Activated T-cell treated with anti-CD3 and anti-CD28 coated beads for 1 hour (primary cell): Measurements from ENCODE around the gene CACNA2D3.

Experiments used
- DNase-seq: peaks from one replicate; pipeline ENCODE4 v3.0.0-alpha.2; 2020; ENCODE audit warnings: low read depth

CACNA2D3 gene

DNA sequence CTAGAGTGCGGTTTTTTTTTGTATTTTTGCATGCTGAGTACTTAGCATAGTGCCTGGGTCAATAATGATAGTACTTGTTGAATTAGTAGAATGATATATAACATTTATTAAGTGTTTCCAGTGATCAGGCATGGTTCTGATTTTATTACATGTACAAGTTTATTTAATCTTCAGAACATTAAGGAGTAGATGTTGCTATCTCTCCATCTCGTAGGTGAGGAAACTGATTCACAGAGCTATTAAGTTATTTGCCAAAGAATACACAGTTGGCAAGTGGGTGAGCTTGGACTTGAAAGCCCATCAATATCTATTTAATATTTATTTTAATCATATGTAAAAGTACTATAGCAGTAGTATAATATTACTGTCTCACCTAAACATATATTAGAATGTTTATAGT is 219.5 kb downstream of the CACNA2D3 start:
- DNase-seq: no peak

DNA sequence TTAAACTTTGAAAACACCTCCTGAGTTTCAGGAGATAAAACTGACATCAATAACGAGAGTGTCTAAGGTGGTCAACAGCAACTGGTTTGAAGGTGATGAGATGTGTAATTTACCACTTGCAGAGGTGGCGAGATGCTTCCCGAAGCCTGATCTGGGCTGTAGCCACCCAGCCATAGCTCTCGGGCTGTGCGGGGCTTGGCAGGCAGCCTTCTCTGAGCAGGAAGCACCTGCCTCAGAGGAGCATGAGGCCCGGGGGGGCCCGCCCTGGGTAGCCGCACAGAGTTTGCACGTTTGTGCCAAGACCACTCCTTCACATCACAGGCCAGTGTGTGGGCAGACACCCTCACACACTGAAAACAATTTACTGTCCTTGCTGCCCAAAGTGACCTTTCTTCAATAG is 220.3 kb downstream of the CACNA2D3 start:
- no peak for DNase-seq

GRCh38 chr3:54343495-54343894 is 221.1 kb downstream of the CACNA2D3 start:
- DNase-seq: no peak

DNA sequence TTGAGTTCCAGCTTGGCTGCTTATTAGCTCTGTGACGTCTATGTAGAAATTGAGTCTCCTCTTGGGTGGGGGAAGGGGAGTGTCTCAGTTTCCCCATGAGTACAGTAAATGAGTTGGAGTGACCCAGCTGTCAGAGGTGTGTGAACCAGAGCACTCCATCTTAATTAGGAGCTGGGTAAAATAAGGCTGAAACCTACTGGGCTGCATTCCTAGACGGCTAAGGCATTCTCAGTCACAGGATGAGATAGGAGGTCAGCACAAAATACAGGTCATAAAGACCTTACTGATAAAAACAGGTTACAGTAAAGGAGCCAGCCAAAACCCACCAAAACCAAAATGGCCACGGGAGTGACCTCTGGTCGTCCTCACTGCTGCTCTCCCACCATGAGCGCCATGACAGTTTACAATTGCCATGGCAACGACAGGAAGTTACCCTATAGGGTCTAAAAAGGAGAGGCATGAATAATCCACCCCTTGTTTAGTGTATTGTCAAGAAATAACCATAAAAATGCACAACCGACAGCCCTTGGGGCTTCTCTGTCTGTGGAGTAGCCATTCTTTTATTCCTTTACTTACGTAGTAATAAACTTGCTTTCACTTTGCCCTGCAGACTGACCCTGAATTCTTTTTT is 222.4 kb downstream of the CACNA2D3 start:
- DNase-seq: no peak

- no peak for DNase-seq
Observed at GRCh38 chr3:54345847-54346375, 223.6 kb downstream of the CACNA2D3 start.

- DNase-seq: no peak
Observed at GRCh38 chr3:54347060-54347459, 224.7 kb downstream of the CACNA2D3 start.

DNA sequence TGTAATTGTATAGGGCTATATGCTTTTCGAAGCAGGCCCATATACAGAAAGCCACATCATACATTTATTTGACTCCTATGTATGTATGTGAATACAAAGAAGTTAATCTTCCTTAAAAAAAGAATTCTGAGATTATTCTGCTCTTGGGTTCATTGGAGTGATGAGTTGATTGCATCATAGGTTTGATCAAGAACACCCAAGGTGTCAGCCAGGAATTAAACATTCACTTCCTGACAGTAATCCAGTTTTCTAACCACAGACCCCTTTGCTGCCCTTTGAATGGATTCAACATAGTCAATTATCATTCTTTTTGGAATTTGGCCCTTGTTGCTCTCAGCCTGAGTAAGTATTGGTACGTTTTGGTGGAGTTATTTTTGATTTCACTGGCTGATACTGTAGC is 225.6 kb downstream of the CACNA2D3 start:
- no peak for DNase-seq

GRCh38 chr3:54349231-54349652 is 226.9 kb downstream of the CACNA2D3 start:
- no peak for DNase-seq

DNA sequence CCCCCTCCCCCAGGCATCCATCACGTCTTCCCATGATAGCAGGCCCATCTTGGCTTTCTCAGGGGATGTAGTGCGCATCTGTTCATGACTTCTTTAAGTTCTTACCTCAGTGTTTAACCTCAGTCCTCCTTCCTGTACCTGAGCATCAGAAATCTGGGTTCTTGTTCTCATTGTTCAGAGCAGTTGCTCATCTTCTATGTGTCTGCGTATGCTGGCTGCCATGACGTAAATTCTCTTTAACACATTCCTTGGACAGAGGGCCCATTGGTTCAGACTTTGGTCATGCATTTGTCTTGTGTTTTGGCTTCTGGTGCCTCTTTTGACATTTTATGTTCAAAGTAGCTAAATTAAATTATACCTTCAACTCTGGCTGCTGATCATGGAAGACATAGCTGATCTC is 227.3 kb downstream of the CACNA2D3 start:
- DNase-seq: no peak

DNA sequence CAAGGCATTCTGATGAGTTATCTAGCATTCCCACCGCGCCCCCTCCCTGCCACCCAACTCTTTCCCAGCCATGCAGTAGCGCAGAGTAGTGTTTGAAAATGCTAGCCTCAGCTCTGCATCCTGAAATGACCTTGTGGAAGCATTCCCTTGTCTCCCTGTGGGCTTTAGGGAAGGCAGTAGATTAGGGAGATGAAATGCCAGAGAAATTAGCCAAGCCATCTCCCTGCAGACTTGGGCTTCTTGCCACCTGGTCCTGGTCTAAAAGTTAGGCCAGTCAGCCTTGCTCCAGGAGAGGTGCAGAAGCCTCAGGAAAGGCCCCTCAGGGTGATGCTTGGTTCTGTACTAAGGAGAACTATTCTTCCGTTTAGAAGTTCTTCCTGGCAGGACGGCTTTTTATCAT is 231.2 kb downstream of the CACNA2D3 start:
- no peak for DNase-seq

DNA sequence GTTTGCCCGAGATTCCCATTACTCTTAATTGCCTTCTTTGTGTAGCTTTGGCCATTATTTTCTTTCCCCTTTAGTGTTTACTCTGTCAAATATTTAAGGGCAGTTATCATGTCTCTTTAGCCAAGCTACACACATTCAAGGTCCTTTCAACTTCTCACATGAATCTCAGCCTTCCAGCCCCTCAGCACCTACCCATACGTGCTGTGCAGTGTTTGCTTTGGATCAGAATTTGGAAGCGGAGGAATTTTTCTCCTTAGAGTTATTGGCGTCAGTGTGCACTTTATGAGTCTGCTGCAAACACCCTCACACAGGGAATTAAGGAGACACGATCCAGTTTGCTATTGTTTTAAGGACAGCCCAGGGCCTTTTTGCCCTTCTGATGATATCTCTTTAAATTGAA is 231.6 kb downstream of the CACNA2D3 start:
- no peak for DNase-seq

DNA sequence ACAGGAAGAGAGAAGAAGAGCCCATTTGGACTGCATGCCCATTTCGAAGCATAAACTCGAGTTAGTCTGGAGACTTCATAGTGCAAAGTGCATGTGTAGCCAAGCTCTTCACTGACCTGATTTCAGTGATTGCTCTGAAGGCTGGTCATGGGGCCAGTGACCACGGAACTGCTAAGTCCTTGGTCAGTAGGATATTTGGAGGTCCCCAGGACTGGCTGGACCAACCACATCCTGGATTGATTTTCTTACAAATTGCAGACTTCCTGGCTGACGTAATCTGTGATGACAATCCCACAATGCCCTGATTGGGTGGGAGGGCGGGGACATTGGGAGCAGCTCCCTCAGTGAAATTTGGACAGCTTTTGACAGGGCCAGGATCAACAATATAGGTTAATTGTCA is 233.4 kb downstream of the CACNA2D3 start:
- DNase-seq: no peak

- no peak for DNase-seq
Observed at GRCh38 chr3:54356261-54357045, 234.1 kb downstream of the CACNA2D3 start.

DNA sequence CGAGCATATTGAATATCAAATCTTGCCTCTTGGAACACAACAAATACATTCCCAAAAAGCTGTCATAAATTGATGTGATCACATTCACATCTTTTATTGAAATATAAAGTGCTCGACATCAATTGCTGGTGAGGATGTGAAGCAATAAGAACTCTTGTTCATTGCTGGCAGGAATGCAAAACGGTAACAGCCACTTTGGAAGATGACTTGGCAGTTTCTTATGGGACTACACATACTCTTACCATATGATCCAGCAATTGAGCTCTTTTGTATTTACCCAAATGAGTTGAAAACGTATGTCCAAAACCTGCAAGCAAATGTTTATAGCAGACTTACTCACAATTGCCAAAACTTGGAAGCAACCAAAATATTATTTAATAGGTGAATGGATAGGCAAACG is 234.9 kb downstream of the CACNA2D3 start:
- no peak for DNase-seq

DNA sequence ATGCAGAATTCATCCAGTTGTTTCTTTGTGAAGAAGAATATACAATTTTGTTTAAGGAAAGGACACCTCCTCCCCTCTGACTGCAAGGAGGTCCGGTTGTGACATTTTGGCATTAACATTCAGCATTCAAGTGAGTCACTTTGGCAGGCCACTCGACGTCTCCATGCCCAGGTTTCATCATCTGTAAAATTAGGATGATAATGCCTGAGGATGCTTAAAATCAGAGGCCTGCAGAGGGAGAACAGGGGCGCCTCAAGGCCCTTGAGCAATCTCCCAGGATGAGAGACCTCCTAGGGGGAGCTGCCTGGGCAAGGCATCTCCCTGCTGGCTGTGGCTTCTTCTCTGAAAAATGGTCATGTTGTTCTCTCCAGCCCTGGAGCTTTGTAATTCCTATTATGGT is 236.0 kb downstream of the CACNA2D3 start:
- no peak for DNase-seq

DNA sequence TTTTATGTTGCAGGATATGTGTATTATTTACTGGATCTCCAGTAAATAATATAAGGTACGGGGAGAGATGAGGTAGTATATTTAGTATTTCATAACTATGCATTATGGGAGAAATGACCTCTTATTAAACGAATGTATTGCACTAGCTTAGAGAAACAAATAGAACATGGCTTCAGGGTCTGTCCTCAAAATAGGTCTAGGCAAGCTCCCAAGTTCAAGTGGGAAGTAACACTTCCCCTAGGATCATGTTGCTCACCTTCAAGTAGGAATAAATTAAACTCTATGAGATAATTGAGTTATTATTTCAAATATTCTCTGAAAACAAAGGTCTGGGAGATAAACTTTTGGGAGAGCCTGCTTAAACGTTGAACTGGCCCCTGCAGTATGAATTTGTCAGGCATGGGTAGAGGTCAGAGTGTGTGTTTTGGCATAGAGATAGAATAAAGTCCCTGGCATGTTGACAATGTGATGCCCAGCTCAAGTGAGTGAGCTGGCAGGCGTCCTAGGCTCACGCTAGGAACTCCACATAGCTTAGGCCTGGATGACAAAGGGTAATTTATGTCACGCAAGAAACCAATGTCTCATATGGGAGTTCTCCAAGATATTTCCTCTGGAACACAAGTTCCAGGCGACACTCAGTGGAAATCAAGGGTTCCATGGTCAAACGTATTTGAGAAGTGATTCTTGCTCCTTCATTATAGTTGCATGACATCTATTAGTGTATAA is 236.8 kb downstream of the CACNA2D3 start:
- DNase-seq: no peak

GRCh38 chr3:54360320-54360719 is 238.0 kb downstream of the CACNA2D3 start:
- no peak for DNase-seq

DNA sequence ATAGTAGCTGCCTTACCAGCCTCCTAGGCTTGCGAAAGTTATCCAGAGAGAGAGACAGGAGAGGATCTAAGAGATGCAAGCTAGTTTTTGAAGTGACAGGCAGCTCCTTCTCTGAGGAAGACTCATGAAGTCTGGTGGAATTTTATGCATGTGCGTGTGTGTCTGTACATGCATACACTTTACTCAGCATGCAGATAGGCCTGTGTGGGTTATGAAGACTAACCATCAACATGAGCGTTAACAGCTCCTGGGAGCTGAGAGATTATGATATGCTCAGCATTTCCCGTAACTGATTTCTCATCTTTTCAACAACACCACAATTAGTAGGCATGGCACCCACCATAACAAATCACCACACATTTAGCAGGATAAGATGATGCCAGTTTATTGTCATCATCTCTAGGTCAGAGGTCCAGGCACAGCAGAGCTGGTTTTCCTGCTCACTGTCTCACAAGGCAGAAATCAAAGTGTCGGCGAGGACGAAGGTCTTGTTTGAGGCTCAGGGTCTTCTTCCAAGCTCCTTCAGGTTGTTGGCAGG is 239.5 kb downstream of the CACNA2D3 start:
- DNase-seq: no peak

DNA sequence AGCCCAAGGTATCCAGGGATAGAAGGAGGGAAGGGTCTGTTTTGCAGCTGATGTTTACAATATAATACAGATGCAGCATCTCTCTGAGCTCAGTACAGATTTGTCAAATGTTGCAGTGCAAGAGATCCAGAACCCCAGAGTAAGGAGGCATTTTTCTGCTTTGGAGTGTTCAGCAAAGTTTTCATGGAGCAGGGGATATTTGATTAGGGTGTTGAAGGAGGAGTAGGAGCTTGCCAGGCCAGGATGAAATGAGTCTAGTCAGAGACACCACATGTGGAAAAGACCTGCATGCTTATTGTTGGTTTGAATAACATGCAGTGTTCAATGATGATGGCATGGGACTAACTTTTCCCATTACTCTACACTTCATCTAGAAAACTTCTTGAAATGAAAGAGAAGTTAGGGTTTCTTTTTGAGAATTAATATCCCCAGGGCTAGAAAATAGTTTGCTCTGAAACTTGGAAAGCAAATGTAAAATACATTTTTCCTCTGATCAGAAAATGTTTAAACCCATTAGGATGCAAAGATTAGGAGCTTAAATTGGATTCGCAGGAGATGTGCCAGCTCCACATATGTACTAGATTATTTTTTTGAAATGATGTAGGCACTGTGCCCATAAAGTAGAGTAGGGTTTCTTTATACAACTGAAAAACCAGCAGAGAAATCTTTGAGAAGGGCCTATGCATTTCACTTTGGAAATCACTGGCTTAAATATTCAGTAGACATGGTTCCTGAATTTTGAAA is 243.8 kb downstream of the CACNA2D3 start:
- DNase-seq: no peak

- no peak for DNase-seq
Observed at GRCh38 chr3:54366839-54367238, 244.5 kb downstream of the CACNA2D3 start.

GRCh38 chr3:54372232-54372631 is 249.9 kb downstream of the CACNA2D3 start:
- no peak for DNase-seq
